ENCODE measurements around the gene SETBP1. TPM values are rescaled to one million over a fixed set of nuclear protein-coding genes. Genes with fewer than 3 reads are reported as not detected.

Gene SETBP1
- total RNA-seq, 1 donor from 2014 or later, result 131 TPM

GRCh38 chr18:44682201-44682870, 1.6 kb downstream of the SETBP1 start:
- no peak for TF ChIP-seq CTCF (IDR thresholded peaks at IDR 0.05; ENCODE audit: unreplicated experiment)
- Mint-ChIP-seq H3K9me3 (ENCODE audit: unreplicated experiment) (no peaks in the 10 kb centered on the region), H3K4me3 (ENCODE audit: unreplicated experiment) (no peak overlapping the region), H3K27me3 (ENCODE audit: unreplicated experiment) (no peaks in the 10 kb centered on the region), H3K27ac (ENCODE audit: unreplicated experiment) (no peak overlapping the region), H3K4me1 (ENCODE audit: unreplicated experiment) (peaks cover 34% of the 10 kb centered on the region), H3K36me3 (ENCODE audit: low read depth, unreplicated experiment) (peaks cover 4% of the 10 kb centered on the region)
- DNase-seq (ENCODE audit: low spot score), result no peak

- Mint-ChIP-seq H3K36me3 (ENCODE audit: low read depth, unreplicated experiment) (peaks cover 4% of the 10 kb centered on the region), H3K27ac (ENCODE audit: unreplicated experiment) (no peak overlapping the region)
- no peak for DNase-seq (ENCODE audit: low spot score)
These were observed 2.2 kb downstream of the SETBP1 start for GRCh38 chr18:44682871-44683221.

GRCh38 chr18:44683556-44683955, 2.9 kb downstream of the SETBP1 start:
- Mint-ChIP-seq H3K27ac (ENCODE audit: unreplicated experiment) (no peak overlapping the region), H3K27me3 (ENCODE audit: unreplicated experiment) (no peaks in the 10 kb centered on the region), H3K4me1 (ENCODE audit: unreplicated experiment) (peaks cover 33% of the 10 kb centered on the region), H3K4me3 (ENCODE audit: unreplicated experiment) (no peak overlapping the region), H3K9me3 (ENCODE audit: unreplicated experiment) (no peaks in the 10 kb centered on the region), H3K36me3 (ENCODE audit: low read depth, unreplicated experiment) (peaks cover 4% of the 10 kb centered on the region)
- no peak for TF ChIP-seq CTCF (IDR thresholded peaks at IDR 0.05; ENCODE audit: unreplicated experiment)
- no peak for DNase-seq (ENCODE audit: low spot score)

More at GRCh38 chr18:44682871-44683221, 2.2 kb downstream of the SETBP1 start:
- no peak for TF ChIP-seq CTCF (IDR thresholded peaks at IDR 0.05; ENCODE audit: unreplicated experiment)
- H3K27me3 Mint-ChIP-seq (ENCODE audit: unreplicated experiment), result no peaks in the 10 kb centered on the region
- H3K9me3 Mint-ChIP-seq (ENCODE audit: unreplicated experiment), result no peaks in the 10 kb centered on the region
- H3K4me3 Mint-ChIP-seq (ENCODE audit: unreplicated experiment), result no peak overlapping the region
- peaks cover 36% of the 10 kb centered on the region for H3K4me1 Mint-ChIP-seq (ENCODE audit: unreplicated experiment)

GRCh38 chr18:44685296-44685695, 4.6 kb downstream of the SETBP1 start:
- H3K27me3 Mint-ChIP-seq (ENCODE audit: unreplicated experiment), result peaks cover 5% of the 10 kb centered on the region
- no peaks in the 10 kb centered on the region for H3K9me3 Mint-ChIP-seq (ENCODE audit: unreplicated experiment)
- DNase-seq (ENCODE audit: low spot score), result no peak
- H3K4me3 Mint-ChIP-seq (ENCODE audit: unreplicated experiment), result no peak overlapping the region
- H3K4me1 Mint-ChIP-seq (ENCODE audit: unreplicated experiment), result peaks cover 43% of the 10 kb centered on the region
- no peak overlapping the region for H3K27ac Mint-ChIP-seq (ENCODE audit: unreplicated experiment)
- no peak for TF ChIP-seq CTCF (IDR thresholded peaks at IDR 0.05; ENCODE audit: unreplicated experiment)
- H3K36me3 Mint-ChIP-seq (ENCODE audit: low read depth, unreplicated experiment), result peaks cover 17% of the 10 kb centered on the region

DNA sequence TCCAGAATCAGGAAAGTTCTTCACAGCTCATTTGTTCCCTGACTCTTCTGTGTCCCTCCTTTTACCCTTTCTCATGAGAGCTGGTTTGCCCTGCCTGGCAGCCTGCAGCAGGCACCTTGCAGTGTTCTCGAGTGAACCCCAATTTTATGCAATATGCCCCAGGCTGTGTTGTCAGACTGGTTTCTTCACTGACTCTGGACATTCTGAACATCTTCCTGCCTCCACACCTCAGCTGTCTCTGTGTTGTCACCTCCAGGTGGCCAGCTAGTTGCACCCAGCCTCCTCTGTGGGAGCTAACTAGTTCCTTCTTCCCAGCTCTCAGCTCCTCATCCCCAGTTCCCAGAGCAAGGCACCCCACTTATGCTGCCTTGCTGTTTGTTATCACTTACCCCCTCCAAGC, 5.5 kb downstream of the SETBP1 start:
- H3K36me3 Mint-ChIP-seq (ENCODE audit: low read depth, unreplicated experiment), result peaks cover 20% of the 10 kb centered on the region
- peaks cover 5% of the 10 kb centered on the region for H3K27me3 Mint-ChIP-seq (ENCODE audit: unreplicated experiment)
- peaks cover 45% of the 10 kb centered on the region for H3K4me1 Mint-ChIP-seq (ENCODE audit: unreplicated experiment)
- no peak for TF ChIP-seq CTCF (IDR thresholded peaks at IDR 0.05; ENCODE audit: unreplicated experiment)
- H3K27ac Mint-ChIP-seq (ENCODE audit: unreplicated experiment), result no peak overlapping the region
- no peaks in the 10 kb centered on the region for H3K9me3 Mint-ChIP-seq (ENCODE audit: unreplicated experiment)
- H3K4me3 Mint-ChIP-seq (ENCODE audit: unreplicated experiment), result peak overlapping the region; percentile 9
- no peak for DNase-seq (ENCODE audit: low spot score)

Data from endothelial cell (in vitro differentiated cells).